GM18909 (cell line): ENCODE data around the gene GCNA.
"Not testable (repeated sequence)": the region's sequence is repeated elsewhere in the genome, so short reads cannot be mapped to it uniquely, and the experiment has no call there.

Experiments used
- ATAC-seq: cut with Tn5 transposase; IDR thresholded peaks from one replicate; pipeline ENCODE4 v1.9.1; 2021; ENCODE audit warnings: mild to moderate bottlenecking; ENCODE audit not compliant: unreplicated experiment, poor library complexity

The GCNA gene

DNA sequence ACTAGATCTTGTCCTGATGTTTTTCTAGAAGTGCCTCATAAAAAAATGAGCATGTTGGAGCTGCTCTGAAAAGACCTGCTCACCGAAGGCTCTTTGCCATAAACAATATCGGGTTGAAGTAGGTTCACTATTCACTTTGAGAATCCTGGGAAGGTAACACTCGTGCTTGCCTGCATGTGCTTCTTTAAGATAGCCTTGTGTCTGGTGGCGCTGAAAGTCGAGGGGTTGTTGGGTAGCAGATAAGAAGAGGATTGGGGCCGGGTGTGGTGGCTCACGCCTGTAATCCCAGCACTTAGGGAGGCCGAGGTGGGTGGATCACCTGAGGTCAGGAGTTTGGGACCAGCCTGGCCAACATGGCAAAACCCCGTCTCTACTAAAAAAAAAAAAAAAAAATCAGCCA, 33.5 kb downstream of the GCNA start:
- ATAC-seq: not testable (repeated sequence)

DNA sequence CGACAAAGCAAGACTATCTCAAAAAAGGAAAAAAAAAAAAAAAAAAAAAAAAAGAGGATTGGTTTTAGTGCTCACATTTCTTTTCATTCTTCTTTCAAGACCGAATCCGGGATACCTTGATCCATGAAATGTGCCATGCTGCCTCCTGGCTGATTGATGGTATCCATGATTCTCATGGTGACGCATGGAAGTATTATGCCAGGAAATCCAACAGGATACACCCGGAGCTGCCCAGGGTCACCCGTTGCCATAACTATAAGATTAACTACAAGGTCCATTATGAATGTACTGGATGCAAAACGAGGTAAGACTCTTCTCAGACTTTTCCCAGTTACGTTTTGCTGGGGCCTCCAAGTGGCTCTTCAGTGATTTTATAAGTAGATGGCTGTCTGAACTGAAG, 34.0 kb downstream of the GCNA start:
- no peak for ATAC-seq

DNA sequence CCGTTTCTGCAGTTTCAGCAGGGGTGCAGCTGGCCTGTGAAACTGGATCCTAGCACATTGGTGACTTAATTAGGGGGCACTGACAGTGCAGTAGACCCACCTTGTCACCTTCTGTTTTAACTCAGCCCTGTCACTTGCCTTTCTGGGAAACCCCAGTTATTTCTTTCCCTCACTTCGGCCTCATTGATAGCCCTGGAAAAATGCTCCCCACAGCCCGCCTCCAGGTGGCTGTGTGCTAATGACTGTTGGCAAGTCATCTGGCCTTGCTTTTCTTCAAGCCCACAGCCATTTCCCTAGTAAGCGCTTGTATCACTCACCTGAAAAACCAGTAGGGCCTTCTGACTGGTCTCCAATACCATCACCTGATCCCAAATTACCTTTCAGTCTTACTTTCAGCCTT, 36.8 kb downstream of the GCNA start:
- no peak for ATAC-seq

DNA sequence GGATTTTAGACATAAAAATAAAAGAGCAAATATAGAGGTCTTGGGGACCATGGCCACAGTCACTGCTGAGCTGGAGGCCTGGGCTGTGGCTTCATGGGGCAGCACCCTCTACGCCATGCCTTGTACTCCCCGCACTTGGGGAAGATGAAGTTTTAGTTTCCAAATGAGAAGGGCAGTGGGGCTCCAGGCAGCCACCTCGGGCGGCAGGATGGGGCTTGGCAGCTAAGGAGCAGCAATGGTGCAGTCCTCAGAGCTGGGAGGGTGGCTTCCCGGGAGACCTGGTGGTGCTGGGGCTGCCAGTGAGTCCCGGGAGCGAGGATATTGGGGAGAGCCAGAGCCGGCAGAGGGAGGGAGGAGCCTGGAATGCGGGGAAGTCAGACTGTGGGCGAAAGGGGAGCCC, 37.7 kb downstream of the GCNA start:
- ATAC-seq: no peak

DNA sequence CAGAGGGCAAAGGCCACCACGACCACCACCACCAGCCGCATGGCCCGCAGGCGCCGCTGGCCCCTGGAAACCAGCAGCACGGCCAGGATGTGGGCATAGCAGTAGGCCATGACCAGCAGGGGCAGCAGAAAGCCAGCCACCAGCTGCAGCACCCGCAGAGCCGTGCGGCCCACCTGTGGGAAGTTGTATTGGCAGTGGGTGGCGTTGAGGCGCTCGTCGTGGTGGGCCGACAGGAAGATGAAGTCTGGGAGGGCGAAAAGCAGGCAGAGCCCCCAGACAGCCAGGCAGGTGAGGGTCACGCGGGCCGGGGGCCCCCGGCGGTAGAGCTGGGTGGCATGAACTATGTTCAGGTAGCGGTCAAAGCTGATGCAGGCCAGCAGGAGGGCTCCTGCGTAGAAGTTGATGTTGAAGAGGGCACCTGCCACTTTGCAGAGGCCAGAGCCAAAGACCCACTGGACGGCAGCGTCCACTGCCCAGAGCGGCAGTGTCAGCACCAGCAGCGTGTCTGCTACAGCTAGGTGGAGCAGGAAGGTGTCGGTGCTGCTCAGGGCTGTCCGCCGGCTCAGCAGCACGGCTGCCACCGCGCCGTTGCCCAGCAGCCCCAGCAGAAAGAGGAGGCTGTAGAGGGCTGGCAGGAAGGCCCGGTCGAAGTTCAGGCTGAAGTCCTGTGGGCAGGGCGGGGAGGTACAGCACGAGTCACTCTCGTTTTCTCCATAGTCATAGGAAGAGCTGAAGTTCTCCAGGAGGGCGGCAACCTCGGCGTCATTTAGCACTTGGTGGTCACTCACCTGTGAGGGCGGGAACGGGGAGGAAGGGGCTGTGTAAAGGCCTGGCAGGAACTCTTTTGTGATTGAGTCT, 38.7 kb downstream of the GCNA start:
- ATAC-seq: no peak

DNA sequence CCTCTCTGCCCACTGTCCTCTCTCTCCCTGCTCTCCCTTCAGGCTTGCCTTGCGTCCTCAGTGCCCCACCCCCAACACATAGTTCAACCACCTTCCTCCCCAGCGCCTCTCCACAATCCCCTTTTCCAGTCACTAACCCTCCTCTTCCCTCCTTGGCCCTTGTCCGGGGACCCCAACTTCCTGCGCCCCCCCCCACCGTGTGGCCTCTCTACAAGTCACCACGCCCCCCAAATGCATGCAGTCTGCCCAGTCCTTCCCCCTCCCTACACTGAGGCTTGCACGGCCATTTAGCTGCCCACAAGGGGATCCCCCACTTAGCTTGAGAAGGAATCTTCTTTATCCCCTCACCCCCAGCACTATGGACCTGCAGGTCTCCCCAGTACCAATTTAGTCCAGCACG, 39.5 kb downstream of the GCNA start:
- ATAC-seq: no peak

DNA sequence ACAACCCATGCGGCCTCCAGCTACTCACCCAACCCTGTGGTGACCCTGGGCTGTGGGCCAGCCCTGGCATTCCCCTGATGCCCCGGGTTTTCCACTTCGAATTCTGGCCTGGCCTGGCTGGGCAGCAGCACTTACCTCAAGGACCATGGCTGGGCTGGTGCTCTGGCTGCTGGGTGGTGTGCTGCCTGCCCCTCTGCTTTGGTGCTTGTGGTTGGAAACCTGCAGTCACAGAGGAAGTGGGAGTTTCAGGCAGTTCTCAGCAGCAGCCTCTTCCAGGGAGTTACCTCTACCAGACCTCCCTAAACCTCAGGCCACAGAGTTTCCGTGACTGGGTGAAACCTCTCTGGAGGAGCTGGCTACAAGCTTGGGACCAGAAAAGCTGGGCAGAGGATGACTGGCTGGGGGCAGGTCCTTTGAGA, 40.1 kb downstream of the GCNA start, which contains the start of gene CXCR3:
Gene CXCR3, minus strand, starts transcription at position 209 of the 419 bp plus-strand sequence. Its CDS starts 62 bp downstream, at position 147.
- peak; percentile 64 for ATAC-seq

DNA sequence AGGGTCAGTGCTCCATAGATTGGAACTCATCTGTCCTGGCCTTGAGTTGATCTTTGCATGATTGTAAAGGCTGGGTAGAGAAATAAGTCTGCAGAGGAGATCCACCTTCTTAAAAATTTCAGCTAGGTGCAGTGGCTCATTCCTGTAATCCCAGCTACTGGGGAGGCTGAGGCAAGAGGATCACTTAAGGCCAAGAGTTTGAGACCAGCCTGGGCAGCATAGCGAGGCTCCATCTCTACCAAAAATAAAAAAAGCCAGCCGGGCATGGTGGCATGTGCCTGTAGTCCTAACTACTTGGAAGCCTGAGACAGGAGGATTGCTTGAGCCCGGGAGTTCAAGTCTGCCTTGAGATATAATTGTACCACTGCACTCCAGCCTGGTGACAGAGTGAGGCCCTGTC, 40.5 kb downstream of the GCNA start:
- ATAC-seq: no peak

DNA sequence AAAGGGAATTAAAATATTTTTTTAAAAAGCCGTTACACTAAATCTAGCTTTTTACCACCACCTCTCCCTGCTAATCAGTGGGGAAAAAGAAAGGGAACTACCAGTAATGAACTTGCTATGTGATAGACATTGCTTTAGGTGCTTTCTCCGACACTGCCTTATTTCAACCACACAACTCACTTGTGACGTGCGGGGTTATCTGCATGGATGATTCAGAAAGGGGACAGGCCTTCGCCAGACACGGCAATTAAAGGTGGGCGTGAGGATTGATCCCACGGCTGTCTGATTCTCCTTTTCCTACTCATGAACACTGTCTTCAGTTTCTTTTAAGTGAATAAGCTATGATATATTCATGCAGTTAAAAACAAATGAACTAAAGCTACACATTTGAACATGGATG, 41.0 kb downstream of the GCNA start:
- no peak for ATAC-seq

DNA sequence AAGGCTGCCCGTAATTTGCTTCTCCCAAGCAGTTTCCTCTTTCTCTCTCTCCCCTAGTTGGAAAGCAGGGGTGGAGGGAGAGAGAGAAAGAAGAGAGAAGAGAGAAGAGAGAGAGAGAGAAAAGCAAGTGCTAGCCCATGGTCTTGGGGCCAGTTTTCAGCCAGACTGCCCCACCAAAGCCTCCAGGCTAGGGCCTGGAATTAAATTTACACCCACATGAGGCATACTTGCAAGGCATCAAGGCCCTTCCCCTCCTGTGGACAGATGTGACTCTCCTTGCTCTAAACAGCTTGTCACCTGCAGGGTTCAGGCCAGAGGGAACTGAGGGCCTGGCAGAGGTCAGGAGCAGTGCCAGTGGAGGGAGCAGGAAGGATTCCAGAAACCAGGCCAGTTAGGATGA, 41.7 kb downstream of the GCNA start:
- no peak for ATAC-seq

DNA sequence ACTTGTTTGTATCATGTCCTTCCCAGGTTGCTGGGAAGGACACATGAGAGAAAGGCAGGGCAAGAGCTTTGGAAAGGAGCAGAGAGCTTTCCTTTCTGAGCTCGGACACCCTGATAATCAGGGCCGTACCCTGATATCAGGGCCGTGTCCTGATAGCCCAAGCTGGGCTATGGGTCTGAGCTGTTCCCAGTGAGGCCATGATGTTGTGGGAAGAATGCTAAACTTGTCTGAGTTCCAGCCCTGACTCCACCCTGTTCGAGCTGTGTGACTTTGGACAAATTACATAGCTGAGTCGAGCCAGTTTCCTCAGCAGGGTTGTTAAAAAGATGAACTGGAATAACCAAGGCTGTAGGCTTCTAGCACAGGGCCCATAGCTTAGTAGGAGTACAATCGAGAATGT, 43.4 kb downstream of the GCNA start:
- no peak for ATAC-seq

DNA sequence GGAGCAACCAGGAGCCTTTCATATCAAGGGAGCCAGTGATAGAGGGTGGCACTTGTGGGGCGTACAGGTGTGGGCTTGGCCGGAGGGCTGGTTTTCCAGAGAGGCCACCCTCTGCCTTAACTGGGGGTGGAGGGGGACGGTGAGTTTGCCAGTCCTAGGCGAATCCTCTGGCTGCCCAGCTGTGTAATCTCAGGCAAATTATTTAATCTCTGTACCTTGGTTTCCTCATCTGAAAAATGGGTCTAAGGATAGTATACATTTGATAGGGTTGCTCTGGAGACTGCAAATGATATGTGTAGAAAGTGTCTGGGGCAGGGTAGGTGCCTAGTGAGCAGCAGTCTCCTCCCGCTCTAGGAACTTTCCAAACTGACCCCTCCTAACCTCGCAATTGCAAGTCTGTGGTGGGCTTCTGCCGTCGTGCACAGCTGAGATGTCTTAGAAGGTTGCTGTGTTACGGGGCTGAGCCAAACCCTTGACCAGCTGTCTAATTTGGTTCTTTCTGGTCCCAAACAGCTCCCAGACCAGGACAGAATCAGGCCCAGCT, 43.9 kb downstream of the GCNA start:
- no peak for ATAC-seq

DNA sequence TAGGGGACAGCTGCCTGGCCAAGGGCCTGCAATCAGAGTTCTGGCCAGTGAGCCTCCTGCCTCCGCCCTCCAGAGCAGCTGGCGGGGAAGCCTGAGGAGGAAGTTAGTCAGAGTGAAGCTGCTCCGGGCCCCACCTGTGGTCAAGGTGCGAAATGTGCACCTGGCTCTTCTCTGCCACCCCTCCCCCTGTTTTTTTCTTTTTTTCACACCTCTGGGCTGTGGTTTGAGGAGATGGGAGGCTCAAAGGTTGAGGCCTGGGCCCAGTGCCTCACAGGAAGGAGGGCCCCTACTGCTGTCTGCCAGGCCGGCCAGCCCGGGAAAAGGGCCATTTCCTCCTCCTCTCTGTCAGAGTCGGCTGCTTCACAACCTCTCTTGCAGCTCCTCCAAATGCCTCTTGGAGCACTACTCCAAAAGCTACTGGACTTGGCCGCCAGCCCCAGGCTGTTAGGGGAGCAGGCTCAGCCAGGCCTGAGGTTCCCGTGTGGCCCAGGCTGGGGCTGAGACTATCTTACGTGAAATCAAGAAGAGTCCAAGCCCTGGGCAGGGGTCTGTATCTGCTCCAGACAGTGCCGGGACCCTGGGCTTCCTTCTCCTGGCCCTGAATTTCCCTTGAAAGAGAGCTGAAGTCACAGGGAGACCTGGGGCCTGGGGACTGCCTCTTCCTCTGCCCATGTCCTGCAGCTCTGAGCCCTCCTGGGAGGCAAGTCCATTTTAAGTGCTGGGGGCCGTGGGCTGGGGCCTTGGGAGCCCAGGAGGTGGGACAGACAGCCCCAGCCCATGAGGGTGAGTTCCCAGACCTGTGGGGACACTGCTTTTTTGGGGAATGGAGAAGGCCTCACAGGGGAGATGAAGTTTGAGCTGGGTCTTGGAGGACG, 44.6 kb downstream of the GCNA start:
- ATAC-seq: peak; percentile 62

DNA sequence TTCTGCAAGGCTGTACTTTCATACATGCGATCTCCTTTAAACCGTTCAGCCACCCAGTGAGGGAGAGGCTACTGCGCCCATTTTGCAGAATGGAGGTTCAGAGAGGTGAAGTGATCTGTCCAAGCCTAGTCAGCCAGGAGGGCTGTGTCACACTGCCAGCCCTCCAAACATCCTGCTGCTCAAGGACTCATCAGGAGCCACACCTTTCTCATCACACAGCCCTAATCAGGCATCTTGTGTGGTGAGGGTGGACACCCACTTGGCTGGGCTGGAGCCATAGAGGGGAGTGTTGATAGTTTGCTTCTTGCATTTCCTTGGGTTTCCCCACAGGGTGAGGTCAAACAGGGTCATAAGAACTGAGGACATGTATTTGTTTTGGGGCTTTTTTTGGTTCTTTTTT, 45.5 kb downstream of the GCNA start:
- ATAC-seq: no peak

DNA sequence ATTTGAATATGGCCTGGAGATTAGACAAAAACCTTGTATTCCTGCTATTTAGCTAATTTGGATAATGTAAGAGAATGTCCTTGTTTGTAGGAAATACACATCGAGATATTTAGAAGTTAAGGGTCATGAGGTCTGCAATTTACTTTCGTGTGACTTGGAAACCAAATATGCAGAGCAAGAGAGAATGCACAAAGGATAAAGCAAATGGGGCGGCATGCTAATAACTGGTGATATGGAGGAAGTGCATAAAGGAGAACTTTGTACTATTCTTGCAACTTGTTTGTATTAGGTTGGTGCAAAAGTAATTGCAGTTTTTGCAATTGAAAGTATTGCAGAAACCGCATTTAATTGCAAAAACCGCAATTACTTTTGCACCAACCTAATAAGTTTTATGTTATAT, 47.2 kb downstream of the GCNA start:
- ATAC-seq: no peak

DNA sequence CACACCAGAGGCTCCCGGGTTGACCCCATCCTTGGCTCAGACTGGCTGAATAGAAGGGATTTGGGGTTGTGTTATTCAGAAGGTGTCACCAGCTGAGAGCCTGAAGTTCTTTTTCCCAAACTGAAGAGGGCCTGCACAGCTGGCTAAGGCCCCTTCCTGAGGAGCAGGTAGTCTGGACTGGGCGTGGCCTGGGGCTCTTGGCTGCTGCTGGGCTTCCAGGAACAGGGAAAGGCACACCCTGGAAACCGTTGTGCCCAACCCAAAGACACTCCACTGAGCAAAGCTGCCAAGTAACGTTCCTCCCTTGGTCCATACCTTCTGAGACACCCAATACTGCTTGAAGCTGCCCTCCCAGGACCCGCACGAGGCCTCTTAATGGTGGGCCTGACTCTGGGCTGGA, 48.3 kb downstream of the GCNA start:
- ATAC-seq: no peak

DNA sequence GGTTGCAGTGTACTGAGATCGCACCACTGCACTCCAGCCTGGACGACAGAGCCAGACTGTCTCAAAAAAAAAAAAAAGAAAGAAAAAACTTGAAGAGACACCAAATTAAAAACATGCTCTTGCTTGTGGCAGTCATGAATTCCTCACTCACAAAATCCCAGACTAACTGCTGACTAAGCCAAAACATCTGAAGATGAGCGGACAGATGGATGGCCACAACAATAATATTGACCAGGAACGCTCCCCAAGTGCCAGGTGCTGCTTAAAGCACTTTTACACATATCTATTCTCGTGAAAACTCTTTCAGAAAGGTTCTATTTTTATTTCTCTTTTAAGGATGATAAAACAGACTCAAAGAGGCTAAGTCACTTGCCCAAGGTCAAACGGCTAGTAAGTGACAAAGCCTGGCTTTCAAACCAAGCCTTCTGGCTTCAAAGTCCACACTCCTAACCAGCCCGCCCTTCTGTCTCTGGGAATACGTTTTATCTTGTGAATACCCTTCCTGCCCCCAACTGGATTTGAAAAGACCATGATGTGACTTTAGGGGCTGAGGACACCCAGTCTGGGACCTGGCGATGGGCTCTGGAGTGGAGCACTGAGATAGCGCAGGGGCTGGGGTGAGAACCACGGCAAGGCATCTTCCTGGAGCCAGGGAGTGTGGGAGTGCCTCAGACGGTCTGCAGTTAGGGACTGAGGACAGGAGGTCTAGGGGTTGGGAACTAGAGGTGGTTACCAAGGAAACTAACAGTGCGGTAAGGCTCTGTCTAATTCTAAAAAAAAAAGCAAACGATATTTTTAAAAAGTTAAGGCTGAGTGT, 49.6 kb downstream of the GCNA start:
- no peak for ATAC-seq

DNA sequence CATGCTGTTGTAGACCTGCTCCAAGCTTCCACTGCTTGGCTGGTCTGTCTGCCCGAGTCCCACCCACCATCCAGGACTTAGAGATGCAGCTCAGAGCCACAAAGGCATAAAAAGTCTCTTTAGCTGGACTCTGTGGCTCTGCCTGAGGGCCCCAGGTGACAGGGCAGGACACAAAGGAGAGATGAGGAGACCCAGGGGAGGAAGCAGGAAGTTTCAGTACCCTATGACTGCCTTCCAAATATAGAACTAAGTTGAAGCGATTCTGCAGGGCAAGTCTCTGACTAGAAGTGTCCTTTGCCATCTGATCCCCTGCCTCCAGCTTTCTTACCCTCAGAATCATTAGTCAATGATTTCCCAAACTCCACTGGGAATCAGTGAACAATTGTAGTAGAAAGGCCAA, 51.2 kb downstream of the GCNA start:
- ATAC-seq: no peak

DNA sequence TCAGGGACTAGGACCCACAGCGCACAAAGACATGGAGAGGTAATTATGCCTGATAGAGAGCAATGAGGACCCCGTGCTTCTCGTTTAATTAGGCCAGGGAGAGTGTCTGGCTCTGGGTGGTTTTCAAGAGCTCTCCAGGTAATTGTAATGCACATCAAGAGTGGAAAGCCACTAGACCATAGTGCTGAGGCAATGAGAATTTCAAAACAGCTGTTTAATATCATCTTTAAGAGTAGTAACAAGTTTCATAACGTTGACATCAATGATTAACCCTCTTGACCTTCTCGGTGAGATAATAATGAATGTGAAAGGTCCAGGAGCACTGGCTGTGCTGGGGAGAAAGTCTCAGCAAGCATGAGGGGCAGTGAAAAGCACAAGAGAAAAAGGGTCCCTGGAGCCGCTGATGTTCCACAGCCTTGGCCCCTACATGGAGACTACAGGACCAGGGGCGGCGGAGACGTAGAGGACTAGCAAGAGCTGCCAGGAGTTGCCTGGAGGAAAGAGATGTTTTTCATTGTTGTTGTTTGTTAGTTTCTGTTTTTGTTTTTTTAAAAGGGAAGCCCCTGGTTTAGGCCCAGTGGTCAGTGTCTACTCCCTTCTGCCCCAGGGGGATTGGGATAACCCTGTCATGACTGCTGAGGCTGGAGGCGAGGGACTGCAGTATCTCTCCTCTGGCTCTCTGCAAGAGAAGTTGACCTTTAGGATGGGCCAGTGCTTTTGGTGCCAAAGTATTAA, 54.9 kb downstream of the GCNA start:
- ATAC-seq: peak; percentile 66

DNA sequence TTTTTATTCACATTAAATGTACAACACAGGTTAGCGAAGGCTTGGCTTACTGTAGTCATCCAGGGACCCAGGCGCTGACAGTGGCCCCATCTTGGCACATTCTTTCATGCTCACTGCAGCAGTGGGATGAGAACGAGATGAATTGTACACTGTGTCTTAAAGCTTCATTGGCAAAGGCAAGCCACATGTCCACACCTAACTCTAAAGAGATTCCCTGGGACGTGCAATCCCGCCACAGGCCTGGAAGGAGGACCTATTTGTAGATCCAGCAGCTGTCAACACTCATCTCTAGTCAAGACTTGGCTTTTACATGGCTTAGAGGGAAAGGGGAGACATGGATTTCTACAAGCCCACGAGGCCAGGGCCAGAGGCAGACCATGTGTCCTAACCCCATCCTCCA, 56.1 kb downstream of the GCNA start:
- no peak for ATAC-seq
